Measurements from ENCODE around the gene AP1G1. TPM values are rescaled to one million over a fixed set of nuclear protein-coding genes. Genes with fewer than 3 reads are reported as not detected.
"Not testable (repeated sequence)": the region's sequence is repeated elsewhere in the genome, so short reads cannot be mapped to it uniquely, and the experiment has no call there.

AP1G1 gene

DNA sequence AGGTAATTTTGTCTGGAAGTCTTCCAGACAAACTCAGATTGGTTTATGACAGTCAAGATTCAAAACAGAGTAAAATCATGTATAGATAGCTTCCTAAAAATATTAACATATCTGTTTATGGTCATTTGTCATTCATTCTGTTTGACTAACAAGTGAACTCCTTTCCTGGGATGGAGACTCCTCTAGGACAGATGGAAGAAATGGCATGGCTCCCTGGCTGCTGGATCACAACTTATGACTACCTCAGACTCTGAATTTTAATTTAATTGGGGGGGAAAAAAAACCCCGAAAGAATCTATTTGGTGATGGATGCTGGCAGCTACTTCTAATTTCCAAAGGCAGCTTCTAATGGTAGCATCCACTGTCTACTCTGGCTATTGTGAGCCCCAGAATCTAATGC is 118.7 kb downstream of the AP1G1 start:
- no peak overlapping the region for H3K56ac ChIP-seq (ENCODE audit: low read length)
- H3K4ac ChIP-seq (ENCODE audit: low read depth, low read length): no peak overlapping the region
- no peak overlapping the region for H2BK120ac ChIP-seq (ENCODE audit: low read depth, low read length)
- no peak overlapping the region for H2BK15ac ChIP-seq (replicated peaks; ENCODE audit: low read depth)
- H4K8ac ChIP-seq (ENCODE audit: low read depth, low read length): no peak overlapping the region
- H3K18ac ChIP-seq (ENCODE audit: low read length): no peak overlapping the region
- H3K4me3 ChIP-seq (ENCODE audit: low read length): no peak overlapping the region
- no peak for DNase-seq
- no peaks in the 10 kb centered on the region for H3K4me1 ChIP-seq (ENCODE audit: control insufficient read depth, low read depth, low read length)
- no CpG with 5 or more reads among the region's 1 CpG for WGBS (ENCODE audit: extremely low coverage, insufficient coverage, low lambda C conversion rate)
- H3K23ac ChIP-seq (ENCODE audit: low read length): no peak overlapping the region
- no peak overlapping the region for H2AK5ac ChIP-seq (ENCODE audit: low read length)
- no peak overlapping the region for H3K27ac ChIP-seq (ENCODE audit: low read depth, low read length)
- no peak overlapping the region for H4K5ac ChIP-seq (ENCODE audit: low read length)
- H3K79me1 ChIP-seq (ENCODE audit: low read length): peaks cover 4% of the 10 kb centered on the region
- no peak overlapping the region for H3K4me2 ChIP-seq (ENCODE audit: low read length)
- H3K36me3 ChIP-seq (ENCODE audit: control insufficient read depth, insufficient read depth, low read length): peaks cover 2% of the 10 kb centered on the region
- no peak overlapping the region for H2BK5ac ChIP-seq (ENCODE audit: low read length)
- peaks cover 1% of the 10 kb centered on the region for H3K79me2 ChIP-seq (ENCODE audit: control insufficient read depth, insufficient read depth, low read length)
- H3K9ac ChIP-seq (ENCODE audit: low read length): no peak overlapping the region
- H3K27me3 ChIP-seq (ENCODE audit: insufficient read depth, low read length, poor library complexity): no peaks in the 10 kb centered on the region

- WGBS (ENCODE audit: extremely low coverage, insufficient coverage, low lambda C conversion rate): no CpG with 5 or more reads among the region's 3 CpGs
- Histone ChIP-seq H2AK5ac (ENCODE audit: low read length) (no peak overlapping the region), H3K79me1 (ENCODE audit: low read length) (no peaks in the 10 kb centered on the region), H3K27me3 (ENCODE audit: insufficient read depth, low read length, poor library complexity) (no peaks in the 10 kb centered on the region), H3K4ac (ENCODE audit: low read depth, low read length) (no peak overlapping the region), H3K4me3 (ENCODE audit: low read length) (no peak overlapping the region), H3K56ac (ENCODE audit: low read length) (no peak overlapping the region), H2BK5ac (ENCODE audit: low read length) (no peak overlapping the region), H2BK15ac (replicated peaks; ENCODE audit: low read depth) (no peak overlapping the region), H3K4me2 (ENCODE audit: low read length) (no peak overlapping the region), H4K8ac (ENCODE audit: low read depth, low read length) (no peak overlapping the region), H3K36me3 (ENCODE audit: control insufficient read depth, insufficient read depth, low read length) (peaks cover 2% of the 10 kb centered on the region), H3K27ac (ENCODE audit: low read depth, low read length) (no peak overlapping the region), H3K79me2 (ENCODE audit: control insufficient read depth, insufficient read depth, low read length) (no peaks in the 10 kb centered on the region), H4K5ac (ENCODE audit: low read length) (no peak overlapping the region), H3K4me1 (ENCODE audit: control insufficient read depth, low read depth, low read length) (no peaks in the 10 kb centered on the region), H2BK120ac (ENCODE audit: low read depth, low read length) (no peak overlapping the region), H3K18ac (ENCODE audit: low read length) (no peak overlapping the region), H3K23ac (ENCODE audit: low read length) (no peak overlapping the region), H3K9ac (ENCODE audit: low read length) (no peak overlapping the region)
- no peak for DNase-seq
Measured at GRCh38 chr16:71687861-71688260, 120.8 kb downstream of the AP1G1 start.

DNA sequence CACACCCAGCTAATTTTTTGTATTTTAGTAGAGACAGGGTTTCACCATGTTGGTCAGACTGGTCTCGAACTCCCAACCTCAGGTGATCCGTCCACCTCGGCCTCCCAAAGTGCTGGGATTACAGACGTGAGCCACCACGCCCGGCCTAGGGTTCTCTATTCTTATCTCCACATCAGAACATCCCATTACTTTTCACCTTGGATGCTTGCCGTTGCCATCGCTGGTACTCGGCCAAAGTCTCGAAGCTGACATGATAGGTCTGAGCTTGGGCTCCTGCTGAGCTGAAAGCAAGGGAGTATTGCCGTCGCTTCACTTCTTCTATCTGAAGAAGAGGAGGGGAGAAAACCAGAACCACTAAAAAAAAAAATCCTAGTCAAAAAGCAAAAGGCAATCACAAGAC is 124.4 kb downstream of the AP1G1 start:
- not testable (repeated sequence) for H3K4me3 ChIP-seq (ENCODE audit: low read length); H3K27me3 ChIP-seq (ENCODE audit: insufficient read depth, low read length, poor library complexity); H3K36me3 ChIP-seq (ENCODE audit: control insufficient read depth, insufficient read depth, low read length); H2BK15ac ChIP-seq (replicated peaks; ENCODE audit: low read depth); H3K79me1 ChIP-seq (ENCODE audit: low read length); H3K56ac ChIP-seq (ENCODE audit: low read length); H2AK5ac ChIP-seq (ENCODE audit: low read length); H2BK120ac ChIP-seq (ENCODE audit: low read depth, low read length); H3K4me1 ChIP-seq (ENCODE audit: control insufficient read depth, low read depth, low read length); H3K4me2 ChIP-seq (ENCODE audit: low read length); DNase-seq; H3K9ac ChIP-seq (ENCODE audit: low read length); H2BK5ac ChIP-seq (ENCODE audit: low read length); H3K4ac ChIP-seq (ENCODE audit: low read depth, low read length); H3K79me2 ChIP-seq (ENCODE audit: control insufficient read depth, insufficient read depth, low read length); H3K27ac ChIP-seq (ENCODE audit: low read depth, low read length); H4K5ac ChIP-seq (ENCODE audit: low read length); H3K18ac ChIP-seq (ENCODE audit: low read length); H4K8ac ChIP-seq (ENCODE audit: low read depth, low read length); H3K23ac ChIP-seq (ENCODE audit: low read length)
- WGBS (ENCODE audit: extremely low coverage, insufficient coverage, low lambda C conversion rate): no CpG with 5 or more reads among the region's 12 CpGs

DNA sequence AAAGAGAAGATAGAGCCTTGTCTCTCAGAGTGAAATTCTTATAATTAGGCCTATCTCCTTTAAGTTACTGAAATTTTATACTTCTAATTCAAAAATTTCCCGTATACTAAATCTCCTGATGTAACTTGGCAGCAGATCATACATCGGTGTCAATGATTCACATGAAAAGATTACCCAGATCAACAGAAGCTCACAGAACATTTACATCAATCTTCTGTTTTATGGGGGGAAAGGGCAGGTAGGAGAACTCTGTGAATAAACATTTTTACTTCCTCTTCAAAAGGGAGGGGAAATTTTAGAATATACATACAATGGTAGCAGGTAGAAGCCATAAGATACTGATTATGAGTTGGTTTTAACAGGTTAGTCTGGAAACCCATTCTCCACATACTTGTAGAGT is 127.3 kb downstream of the AP1G1 start:
- Histone ChIP-seq H3K79me1 (ENCODE audit: low read length) (no peaks in the 10 kb centered on the region), H2AK5ac (ENCODE audit: low read length) (no peak overlapping the region), H3K9ac (ENCODE audit: low read length) (no peak overlapping the region), H3K56ac (ENCODE audit: low read length) (no peak overlapping the region), H3K4me1 (ENCODE audit: control insufficient read depth, low read depth, low read length) (no peaks in the 10 kb centered on the region), H3K23ac (ENCODE audit: low read length) (no peak overlapping the region), H3K79me2 (ENCODE audit: control insufficient read depth, insufficient read depth, low read length) (no peaks in the 10 kb centered on the region), H3K36me3 (ENCODE audit: control insufficient read depth, insufficient read depth, low read length) (peaks cover 3% of the 10 kb centered on the region), H3K4me2 (ENCODE audit: low read length) (no peak overlapping the region), H2BK15ac (replicated peaks; ENCODE audit: low read depth) (no peak overlapping the region), H3K4me3 (ENCODE audit: low read length) (no peak overlapping the region), H3K18ac (ENCODE audit: low read length) (no peak overlapping the region), H3K27ac (ENCODE audit: low read depth, low read length) (no peak overlapping the region), H3K4ac (ENCODE audit: low read depth, low read length) (no peak overlapping the region), H4K5ac (ENCODE audit: low read length) (no peak overlapping the region), H3K27me3 (ENCODE audit: insufficient read depth, low read length, poor library complexity) (no peaks in the 10 kb centered on the region), H4K8ac (ENCODE audit: low read depth, low read length) (no peak overlapping the region), H2BK5ac (ENCODE audit: low read length) (no peak overlapping the region), H2BK120ac (ENCODE audit: low read depth, low read length) (no peak overlapping the region)
- WGBS (ENCODE audit: extremely low coverage, insufficient coverage, low lambda C conversion rate): no CpG with 5 or more reads among the region's 2 CpGs
- DNase-seq: no peak

Small RNAs within 50 kb of the gene (small RNA-seq; reads per million reads assigned to genes)
- gene AC010653.3 (ENCODE audit: insufficient read depth) (not detected), gene SNORA70D (ENCODE audit: insufficient read depth) (not detected), gene SNORD71 (ENCODE audit: insufficient read depth) (115 reads per million, percentile 96 among the genes with 10 or more reads in this experiment)
